Brain microvascular endothelial cell (primary cell): ENCODE measurements around the gene MROH2B.

Source experiments
- DNase-seq: peaks from one replicate; pipeline ENCODE4 v3.0.0-alpha.2; 2020
- H3K27ac ChIP-seq: fragments of 250-450 bp; sonication (Bioruptor Pico); 2 replicates; pipeline ENCODE4 v1.5.1; 2020; ENCODE audit warnings: mild to moderate bottlenecking, moderate library complexity
- H3K27me3 ChIP-seq: fragments of 250-450 bp; sonication (Bioruptor Pico); replicated peaks from 2 replicates; pipeline ENCODE4 v1.5.1; 2020; ENCODE audit warnings: mild to moderate bottlenecking
- H3K36me3 ChIP-seq: fragments of 250-450 bp; sonication (Bioruptor Pico); replicated peaks from 2 replicates; pipeline ENCODE4 v1.5.1; 2020; ENCODE audit warnings: mild to moderate bottlenecking
- H3K4me3 ChIP-seq: 2 replicates; pipeline ENCODE4 v1.5.1; 2011; ENCODE audit warnings: low read depth, mild to moderate bottlenecking, control low read depth, low read length, moderate library complexity
- in situ Hi-C: cut with HindIII; loops from 2 replicates; pipeline ENCODE4 v1.10.0; 2017; ENCODE audit warnings: low sequenced_read_pairs, low pct_ligation_motif_present
- TF ChIP-seq, protein P1 (sequence below): IDR thresholded peaks from 2 replicates; pipeline ENCODE4 v1.5.1; 2011; ENCODE audit warnings: low read depth, mild to moderate bottlenecking, moderate library complexity, low read length, control low read depth, inconsistent platforms; ENCODE audit errors: missing control alignments

The MROH2B gene

DNA sequence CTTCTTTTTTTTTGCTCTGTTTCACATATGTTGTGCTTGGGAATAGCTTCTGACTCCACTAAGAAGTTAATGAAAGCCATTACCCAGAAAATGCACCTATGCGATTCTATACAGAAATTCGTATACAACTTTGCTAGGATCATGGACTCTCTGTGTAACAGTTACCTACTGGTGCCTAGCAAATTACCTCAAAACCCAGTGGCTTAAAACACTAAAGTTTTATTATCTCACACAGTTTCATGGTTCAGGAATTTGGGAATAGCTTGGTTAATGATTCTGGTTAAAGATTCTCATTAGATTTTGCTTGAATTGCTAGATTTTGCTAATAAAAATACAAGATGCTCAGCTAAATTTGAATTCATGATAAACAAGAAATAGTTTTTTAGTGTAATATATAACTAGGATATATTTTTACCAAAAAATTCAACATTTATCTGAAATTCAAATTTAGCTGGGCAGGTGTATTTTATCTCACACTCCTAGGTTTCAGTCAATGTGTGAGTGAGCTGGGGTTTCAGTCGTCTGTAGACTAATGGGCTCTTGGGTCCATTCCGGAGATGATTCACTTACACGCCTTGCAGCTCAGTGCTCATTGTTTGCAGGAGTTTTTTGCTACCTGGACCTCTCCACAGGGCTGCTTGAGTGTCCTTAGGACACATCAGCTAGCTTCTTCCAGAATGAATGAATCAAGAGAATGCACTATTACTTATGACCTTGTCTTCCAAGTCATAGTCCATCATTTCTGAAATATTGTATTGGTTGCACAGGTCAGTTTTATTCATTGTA lies 75.1 kb downstream of the MROH2B start:
- TF ChIP-seq, protein P1, sequence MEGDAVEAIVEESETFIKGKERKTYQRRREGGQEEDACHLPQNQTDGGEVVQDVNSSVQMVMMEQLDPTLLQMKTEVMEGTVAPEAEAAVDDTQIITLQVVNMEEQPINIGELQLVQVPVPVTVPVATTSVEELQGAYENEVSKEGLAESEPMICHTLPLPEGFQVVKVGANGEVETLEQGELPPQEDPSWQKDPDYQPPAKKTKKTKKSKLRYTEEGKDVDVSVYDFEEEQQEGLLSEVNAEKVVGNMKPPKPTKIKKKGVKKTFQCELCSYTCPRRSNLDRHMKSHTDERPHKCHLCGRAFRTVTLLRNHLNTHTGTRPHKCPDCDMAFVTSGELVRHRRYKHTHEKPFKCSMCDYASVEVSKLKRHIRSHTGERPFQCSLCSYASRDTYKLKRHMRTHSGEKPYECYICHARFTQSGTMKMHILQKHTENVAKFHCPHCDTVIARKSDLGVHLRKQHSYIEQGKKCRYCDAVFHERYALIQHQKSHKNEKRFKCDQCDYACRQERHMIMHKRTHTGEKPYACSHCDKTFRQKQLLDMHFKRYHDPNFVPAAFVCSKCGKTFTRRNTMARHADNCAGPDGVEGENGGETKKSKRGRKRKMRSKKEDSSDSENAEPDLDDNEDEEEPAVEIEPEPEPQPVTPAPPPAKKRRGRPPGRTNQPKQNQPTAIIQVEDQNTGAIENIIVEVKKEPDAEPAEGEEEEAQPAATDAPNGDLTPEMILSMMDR, result no peak

DNA sequence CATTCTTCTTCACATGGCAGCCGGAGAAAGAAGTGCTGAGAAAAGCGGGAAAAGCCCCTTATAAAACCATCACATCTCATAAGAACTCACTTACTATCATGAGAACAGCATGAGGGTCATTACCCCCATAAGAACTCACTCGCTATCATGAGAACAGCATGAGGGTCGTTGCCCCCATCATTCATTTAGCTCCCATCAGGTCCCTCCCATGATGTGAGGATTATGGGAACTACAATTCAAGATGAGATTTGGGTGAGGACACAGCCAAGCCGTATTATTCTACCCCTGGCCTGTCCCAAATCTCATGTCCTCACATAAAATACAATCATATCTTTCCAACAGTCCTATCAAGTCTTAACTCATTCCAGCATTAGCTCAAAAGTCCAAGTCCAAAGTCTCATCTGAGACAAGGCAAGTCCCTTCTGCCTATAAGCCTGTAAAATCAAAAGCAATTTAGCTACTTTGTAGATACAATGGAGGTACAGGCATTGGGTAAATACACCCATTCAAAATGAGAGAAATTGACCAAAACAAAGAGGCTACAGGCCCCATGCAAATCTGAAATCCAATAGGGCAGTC lies 79.1 kb downstream of the MROH2B start:
- Histone ChIP-seq H3K27ac (peak overlapping the region; percentile 69), H3K36me3 (no peaks in the 10 kb centered on the region), H3K4me3 (no peak overlapping the region), H3K27me3 (no peaks in the 10 kb centered on the region)
- in situ Hi-C loops, result no loop called here
- TF ChIP-seq, protein P1, result no peak
- no peak for DNase-seq

More for the DNA sequence above, 75.1 kb downstream of the MROH2B start:
- DNase-seq, result no peak
- no peaks in the 10 kb centered on the region for H3K27me3 ChIP-seq
- H3K27ac ChIP-seq, result no peak overlapping the region
- in situ Hi-C loops, result no loop called here
- no peak overlapping the region for H3K4me3 ChIP-seq
- H3K36me3 ChIP-seq, result no peaks in the 10 kb centered on the region

DNA sequence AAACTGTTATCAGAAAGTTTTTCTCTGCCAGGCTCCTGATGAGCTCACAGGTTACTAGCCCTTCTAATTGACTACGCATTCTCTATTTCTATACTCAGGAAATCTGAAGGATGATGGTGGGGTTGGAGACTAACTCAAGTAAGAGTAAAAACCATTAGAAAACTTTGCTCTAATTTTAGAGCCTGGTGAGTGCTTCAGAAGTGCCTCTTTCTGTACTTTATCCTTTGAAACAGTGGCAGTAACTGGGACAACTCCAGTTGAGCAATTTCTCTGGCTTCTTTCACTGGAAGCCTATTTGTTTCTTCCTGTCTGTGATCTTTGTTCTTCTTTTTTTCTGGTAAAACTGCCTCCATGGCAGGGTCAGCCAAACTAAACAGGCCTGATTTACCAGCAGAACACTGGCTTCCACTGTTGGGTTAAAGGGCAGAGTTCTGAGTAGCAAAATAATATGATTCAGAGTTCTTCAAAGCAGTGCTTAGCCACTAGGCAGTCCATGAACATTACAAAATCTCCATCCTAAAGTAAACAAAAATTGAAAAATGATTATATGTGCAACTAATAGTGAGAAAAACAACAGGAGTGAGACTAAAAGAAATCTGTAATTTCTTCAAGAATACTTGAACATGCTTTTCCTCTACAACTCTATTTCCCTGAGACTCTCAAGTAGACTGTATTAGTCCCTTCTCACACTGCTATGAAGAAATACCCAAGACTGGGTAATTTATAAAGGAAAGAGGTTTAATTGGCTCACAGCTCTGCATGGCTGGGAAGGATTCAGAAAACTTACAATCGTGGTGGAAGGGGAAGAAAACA lies 79.8 kb downstream of the MROH2B start:
- DNase-seq, result peak; percentile 82
- in situ Hi-C loops, result no loop called here
- no peaks in the 10 kb centered on the region for H3K27me3 ChIP-seq
- H3K27ac ChIP-seq, result peak overlapping the region; percentile 69
- H3K36me3 ChIP-seq, result no peaks in the 10 kb centered on the region
- TF ChIP-seq, protein P1, result no peak
- H3K4me3 ChIP-seq, result no peak overlapping the region

DNA sequence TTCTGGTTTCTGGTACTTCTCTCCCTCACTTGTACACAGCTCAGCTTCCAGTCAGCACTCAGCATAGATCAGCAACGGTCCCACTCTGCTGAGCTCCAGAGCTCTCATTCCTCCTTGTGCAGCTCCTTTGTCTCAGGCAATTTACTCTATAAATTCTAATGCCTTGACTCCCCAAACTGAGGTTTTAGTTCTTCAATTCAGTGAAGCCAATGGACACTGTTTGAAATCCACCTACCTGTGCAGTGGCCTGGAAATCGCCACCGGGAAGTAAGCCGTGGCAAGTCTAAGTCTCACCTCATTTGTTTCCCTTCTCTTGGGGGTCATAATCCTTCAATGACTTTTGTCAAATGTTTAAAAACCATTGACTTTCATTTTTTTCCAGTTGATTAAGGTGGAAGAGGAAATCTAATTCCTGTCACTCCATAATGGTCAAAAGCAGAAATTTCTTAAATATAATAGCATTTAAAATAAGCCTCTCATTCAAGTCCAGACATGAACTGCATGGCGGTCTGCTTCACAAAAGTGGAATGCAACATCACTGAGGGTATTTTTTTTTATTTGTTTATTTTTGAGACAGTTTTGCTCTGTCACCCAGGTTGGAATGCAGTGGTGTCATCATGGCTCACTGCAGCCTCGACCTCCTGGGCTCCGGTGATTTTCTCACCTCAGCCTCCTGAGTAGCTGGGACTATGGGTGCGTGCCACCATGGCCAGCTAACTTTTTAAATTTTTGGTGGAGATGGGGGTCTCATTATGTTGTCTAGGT lies 82.2 kb downstream of the MROH2B start:
- Histone ChIP-seq H3K27ac (no peak overlapping the region), H3K27me3 (no peaks in the 10 kb centered on the region), H3K36me3 (no peaks in the 10 kb centered on the region), H3K4me3 (no peak overlapping the region)
- peak; percentile 33 for DNase-seq
- in situ Hi-C loops, result no loop called here
- TF ChIP-seq, protein P1, result no peak

DNA sequence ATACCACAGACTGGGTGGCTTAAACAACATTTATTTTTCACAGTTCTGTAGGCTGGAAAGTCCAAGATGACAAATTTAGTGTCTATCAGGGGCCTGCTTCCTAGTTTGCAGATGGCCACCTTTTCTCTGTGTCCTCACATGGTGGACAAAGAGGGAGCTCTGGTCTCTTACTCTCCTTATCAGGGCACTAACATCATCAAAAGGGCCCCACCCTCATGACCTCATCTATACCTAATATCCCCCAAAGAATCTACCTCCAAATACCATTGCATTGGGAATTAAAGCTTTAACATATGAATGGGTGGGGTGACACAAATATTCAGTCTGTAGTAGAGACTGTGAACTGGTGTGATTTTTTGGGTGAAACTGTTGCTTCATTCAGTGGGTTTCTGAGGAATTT lies 83.8 kb downstream of the MROH2B start:
- H3K27ac ChIP-seq, result no peak overlapping the region
- no peaks in the 10 kb centered on the region for H3K27me3 ChIP-seq
- no peak overlapping the region for H3K4me3 ChIP-seq
- in situ Hi-C loops, result no loop called here
- DNase-seq, result no peak
- TF ChIP-seq, protein P1, result no peak
- H3K36me3 ChIP-seq, result no peaks in the 10 kb centered on the region
